Fibroblast of lung (primary cell): Measurements from ENCODE around the gene TRA2B. TPM values are rescaled to one million over a fixed set of nuclear protein-coding genes. Genes with fewer than 3 reads are reported as not detected.

Source experiments
- DNase-seq, 2 donors: peaks; one replicate each; pipeline versions ENCODE4 v3.0.0 to v3.0.0-alpha.2; 2010; ENCODE audit warnings: low read depth in 2 of 2
- H2AFZ ChIP-seq: 2 replicates; pipeline ENCODE4 v1.5.1; 2012; ENCODE audit warnings: low read length, control low read depth, inconsistent platforms
- H3K27ac ChIP-seq: 2 replicates; pipeline ENCODE4 v1.5.1; 2011; ENCODE audit warnings: low read length, control low read depth; ENCODE audit not compliant: insufficient read depth
- H3K27me3 ChIP-seq: 2 replicates; pipeline ENCODE4 v1.5.1; 2011; ENCODE audit warnings: mild to moderate bottlenecking, low read length; ENCODE audit not compliant: control insufficient read depth, insufficient read depth
- H3K36me3 ChIP-seq: 2 replicates; pipeline ENCODE4 v1.5.1; 2011; ENCODE audit warnings: low read length; ENCODE audit not compliant: control insufficient read depth, insufficient read depth
- H3K4me1 ChIP-seq: 2 replicates; pipeline ENCODE4 v1.5.1; 2011; ENCODE audit warnings: low read length; ENCODE audit not compliant: control insufficient read depth, insufficient read depth; ENCODE audit errors: extremely low read depth
- H3K4me2 ChIP-seq: 2 replicates; pipeline ENCODE4 v1.5.1; 2011; ENCODE audit warnings: low read length, control low read depth; ENCODE audit not compliant: insufficient read depth; ENCODE audit errors: extremely low read depth
- H3K4me3 ChIP-seq, 4 experiments: fragments of 200-600 bp in 1 of 4; sonication (generic) in 1 of 4; replicated peaks in 1 of 4; 2 replicates each; pipeline ENCODE4 v1.5.1; 2011 to 2016; ENCODE audit warnings: low read length in 4 of 4, low read depth in 3 of 4, mild to moderate bottlenecking in 3 of 4, control low read depth in 2 of 4, inconsistent platforms in 1 of 4, mixed read lengths in 1 of 4; ENCODE audit not compliant: insufficient read depth in 1 of 4; ENCODE audit errors: control extremely low read depth in 1 of 4
- H3K79me2 ChIP-seq: 2 replicates; pipeline ENCODE4 v1.5.1; 2012; ENCODE audit warnings: mild to moderate bottlenecking, low read length, inconsistent platforms; ENCODE audit not compliant: control insufficient read depth, insufficient read depth
- H3K9ac ChIP-seq: 2 replicates; pipeline ENCODE4 v1.5.1; 2011; ENCODE audit warnings: mild to moderate bottlenecking, low read length, control low read depth; ENCODE audit not compliant: insufficient read depth
- H3K9me3 ChIP-seq: 2 replicates; pipeline ENCODE4 v1.5.1; 2012; ENCODE audit warnings: low read depth, low read length; ENCODE audit not compliant: control insufficient read depth, insufficient read depth
- H4K20me1 ChIP-seq: 2 replicates; pipeline ENCODE4 v1.5.1; 2011; ENCODE audit warnings: low read length; ENCODE audit not compliant: control insufficient read depth, insufficient read depth; ENCODE audit errors: extremely low read depth
- CTCF ChIP-seq, 2 donors: IDR thresholded peaks in 1 of 2; conservative IDR thresholded peaks in 1 of 2; 1 replicate in 1 of 2; 2 replicates in 1 of 2; pipeline ENCODE4 v1.5.1; 2011 to 2012; ENCODE audit warnings: low read length in 2 of 2, control low read depth in 1 of 2, inconsistent platforms in 1 of 2, low read depth in 1 of 2, mild to moderate bottlenecking in 1 of 2
- EZH2 ChIP-seq: IDR thresholded peaks from 2 replicates; pipeline ENCODE4 v1.5.1; 2012; ENCODE audit warnings: low read length, control low read depth, mild to moderate bottlenecking; ENCODE audit errors: missing control alignments
- polyA plus RNA-seq, 2 donors: library from polyadenylated mRNA; depleted of rRNA in 1 of 2; stranded (reverse) in 1 of 2; unstranded in 1 of 2; fragments of >200 nt; gene quantifications; 2 replicates each; pipeline ENCODE4 v1.2.1, GENCODE V29; 2011 to 2012; ENCODE audit warnings: missing spikeins in 1 of 2
- total RNA-seq: library from RNA; depleted of rRNA; stranded (reverse); fragments of >200 nt; gene quantifications from 2 replicates; pipeline ENCODE4 v1.2.1, GENCODE V29; 2014

Gene TRA2B
- total and polyA plus RNA-seq, 2 donors (not counting 1 experiment from before 2014, with no cell fraction given), result 117 to 140 TPM

- Histone ChIP-seq H3K9ac (no peak overlapping the region), H3K36me3 (no peaks in the 10 kb centered on the region), H3K4me2 (no peak overlapping the region), H2AFZ (no peak overlapping the region), H3K27me3 (peaks cover 3% of the 10 kb centered on the region), H4K20me1 (no peaks in the 10 kb centered on the region), H3K27ac (no peak overlapping the region), H3K79me2 (no peaks in the 10 kb centered on the region), H3K4me1 (no peaks in the 10 kb centered on the region), H3K9me3 (no peaks in the 10 kb centered on the region), H3K4me3 (no peak overlapping the region)
- DNase-seq, result peak in 1 of 2 donors; percentile 10
- TF ChIP-seq EZH2, result no peak
- no peak for TF ChIP-seq CTCF (conservative IDR thresholded peaks at IDR 0.05 in 1 of 2, IDR thresholded peaks at IDR 0.05 in 1 of 2; ENCODE audit: low read depth in 1 of 2, low read length in 2 of 2)
Measured at GRCh38 chr3:185958626-185959025, 20.8 kb upstream of the TRA2B start.

- H2AFZ ChIP-seq, result no peak overlapping the region
- H3K36me3 ChIP-seq, result no peaks in the 10 kb centered on the region
Measured at GRCh38 chr3:185956244-185956643, 18.4 kb upstream of the TRA2B start.

GRCh38 chr3:185954366-185954723 lies 16.5 kb upstream of the TRA2B start:
- Histone ChIP-seq H3K9me3 (no peaks in the 10 kb centered on the region), H3K79me2 (no peaks in the 10 kb centered on the region), H3K27ac (no peak overlapping the region), H3K4me3 (no peak overlapping the region), H3K36me3 (no peaks in the 10 kb centered on the region), H3K4me1 (no peaks in the 10 kb centered on the region), H3K27me3 (peaks cover 7% of the 10 kb centered on the region), H3K4me2 (no peak overlapping the region), H3K9ac (no peak overlapping the region), H4K20me1 (no peaks in the 10 kb centered on the region), H2AFZ (no peak overlapping the region)
- TF ChIP-seq CTCF (conservative IDR thresholded peaks at IDR 0.05 in 1 of 2, IDR thresholded peaks at IDR 0.05 in 1 of 2; ENCODE audit: low read depth in 1 of 2, low read length in 2 of 2) (no peak), EZH2 (no peak)
- DNase-seq, result no peak

More at GRCh38 chr3:185956244-185956643, 18.4 kb upstream of the TRA2B start:
- TF ChIP-seq EZH2, result no peak
- TF ChIP-seq CTCF (conservative IDR thresholded peaks at IDR 0.05 in 1 of 2, IDR thresholded peaks at IDR 0.05 in 1 of 2; ENCODE audit: low read depth in 1 of 2, low read length in 2 of 2), result no peak
- Histone ChIP-seq H3K79me2 (no peaks in the 10 kb centered on the region), H3K9me3 (no peaks in the 10 kb centered on the region), H3K27ac (no peak overlapping the region), H3K9ac (no peak overlapping the region), H3K27me3 (peaks cover 7% of the 10 kb centered on the region), H3K4me2 (no peak overlapping the region), H4K20me1 (no peaks in the 10 kb centered on the region), H3K4me1 (no peaks in the 10 kb centered on the region), H3K4me3 (no peak overlapping the region)
- no peak for DNase-seq
